Measurements from ENCODE around the gene NDUFS2. TPM values are rescaled to one million over a fixed set of nuclear protein-coding genes. Genes with fewer than 3 reads are reported as not detected.
"Not testable (repeated sequence)": the region's sequence is repeated elsewhere in the genome, so short reads cannot be mapped to it uniquely, and the experiment has no call there.

The NDUFS2 gene
- total RNA-seq, 2 experiments from 2014 or later: 80.6 to 92.8 TPM

GRCh38 chr1:161229896-161230295, 27.7 kb downstream of the NDUFS2 start:
- no peak for ATAC-seq (ENCODE audit: low read depth)
- H3K27me3 Mint-ChIP-seq: no peaks in the 10 kb centered on the region
- no peak for DNase-seq
- no peaks in the 10 kb centered on the region for H3K9me3 Mint-ChIP-seq
- H3K36me3 Mint-ChIP-seq: peaks cover 3% of the 10 kb centered on the region
- POLR2A ChIA-PET: interaction anchor here (0.9 to 1.3 kb wide), 3 partner anchors 28 to 76 kb away, joined by 3 to 4 read pairs (median 4); partner anchors contain the start of gene NDUFS2
- no peak overlapping the region for H3K4me3 Mint-ChIP-seq
- H3K27ac Mint-ChIP-seq: no peak overlapping the region
- peaks cover 24% of the 10 kb centered on the region for H3K4me1 Mint-ChIP-seq

- POLR2A ChIA-PET: interaction anchor here (0.7 to 1.1 kb wide), 5 partner anchors 12 to 75 kb away, joined by 3 to 4 read pairs (median 3); partner anchors contain the start of gene NDUFS2
- no peaks in the 10 kb centered on the region for H3K27me3 Mint-ChIP-seq
These were observed 28.6 kb downstream of the NDUFS2 start for GRCh38 chr1:161230762-161231161.

GRCh38 chr1:161233102-161233501, 30.9 kb downstream of the NDUFS2 start:
- no peaks in the 10 kb centered on the region for H3K9me3 Mint-ChIP-seq
- peaks cover 3% of the 10 kb centered on the region for H3K36me3 Mint-ChIP-seq
- POLR2A ChIA-PET: interaction anchor here (0.6 kb wide), 1 partner anchor 840 kb away, joined by 3 read pairs; no protein-coding TSS in a partner anchor
- no peaks in the 10 kb centered on the region for H3K27me3 Mint-ChIP-seq
- no peak overlapping the region for H3K27ac Mint-ChIP-seq
- ATAC-seq (ENCODE audit: low read depth) (no peak), DNase-seq (no peak)
- H3K4me1 Mint-ChIP-seq: peaks cover 3% of the 10 kb centered on the region
- no peak overlapping the region for H3K4me3 Mint-ChIP-seq

More at GRCh38 chr1:161230762-161231161, 28.6 kb downstream of the NDUFS2 start:
- Mint-ChIP-seq H3K4me1 (peaks cover 19% of the 10 kb centered on the region), H3K4me3 (no peak overlapping the region), H3K36me3 (peaks cover 3% of the 10 kb centered on the region), H3K9me3 (no peaks in the 10 kb centered on the region), H3K27ac (no peak overlapping the region)
- DNase-seq: no peak
- ATAC-seq (ENCODE audit: low read depth): no peak

- H3K27ac Mint-ChIP-seq: no peak overlapping the region
- H3K4me1 Mint-ChIP-seq: no peaks in the 10 kb centered on the region
- no peak overlapping the region for H3K4me3 Mint-ChIP-seq
- H3K36me3 Mint-ChIP-seq: no peaks in the 10 kb centered on the region
- H3K27me3 Mint-ChIP-seq: peaks cover 7% of the 10 kb centered on the region
- POLR2A ChIA-PET: interaction anchor here (0.6 kb wide), 2 partner anchors 11 to 145 kb away, joined by 5 to 6 read pairs; no protein-coding TSS in a partner anchor
- ATAC-seq (ENCODE audit: low read depth) (no peak), DNase-seq (no peak)
- H3K9me3 Mint-ChIP-seq: no peaks in the 10 kb centered on the region
These were observed 34.0 kb downstream of the NDUFS2 start for GRCh38 chr1:161235957-161236775.

- Mint-ChIP-seq H3K4me1 (no peaks in the 10 kb centered on the region), H3K36me3 (no peaks in the 10 kb centered on the region)
- POLR2A ChIA-PET: no interaction called here
These were observed 35.9 kb downstream of the NDUFS2 start, which contains the start of gene NR1I3 for GRCh38 chr1:161238039-161238473. NR1I3 (minus strand) TSS chr1:161238203; CDS start chr1:161236565, 1,638 bp downstream.

GRCh38 chr1:161241682-161242081, 39.5 kb downstream of the NDUFS2 start:
- ATAC-seq (ENCODE audit: low read depth) (no peak), DNase-seq (no peak)
- Mint-ChIP-seq H3K27me3 (peaks cover 9% of the 10 kb centered on the region), H3K9me3 (no peaks in the 10 kb centered on the region), H3K4me1 (no peaks in the 10 kb centered on the region), H3K27ac (no peak overlapping the region), H3K4me3 (no peak overlapping the region), H3K36me3 (no peaks in the 10 kb centered on the region)
- POLR2A ChIA-PET: no interaction called here

More at GRCh38 chr1:161238039-161238473, 35.9 kb downstream of the NDUFS2 start, which contains the start of gene NR1I3:
- ATAC-seq (ENCODE audit: low read depth) (no peak), DNase-seq (no peak)
- Mint-ChIP-seq H3K27ac (no peak within 1 kb of the TSS), H3K4me3 (no peak within 1 kb of the TSS), H3K9me3 (no peaks in the 10 kb centered on the region), H3K27me3 (peaks cover 9% of the 10 kb centered on the region)

GRCh38 chr1:161242313-161242712, 40.1 kb downstream of the NDUFS2 start:
- no peaks in the 10 kb centered on the region for H3K4me1 Mint-ChIP-seq
- no peaks in the 10 kb centered on the region for H3K36me3 Mint-ChIP-seq
- DNase-seq (no peak), ATAC-seq (ENCODE audit: low read depth) (no peak)
- no peaks in the 10 kb centered on the region for H3K9me3 Mint-ChIP-seq
- no peak overlapping the region for H3K27ac Mint-ChIP-seq
- POLR2A ChIA-PET: interaction anchor here (0.6 to 0.7 kb wide), 2 partner anchors 11 to 26 kb away, joined by 3 to 4 read pairs; no protein-coding TSS in a partner anchor
- H3K27me3 Mint-ChIP-seq: peaks cover 9% of the 10 kb centered on the region
- no peak overlapping the region for H3K4me3 Mint-ChIP-seq

GRCh38 chr1:161244888-161245287, 42.7 kb downstream of the NDUFS2 start:
- peaks cover 7% of the 10 kb centered on the region for H3K27me3 Mint-ChIP-seq
- no peaks in the 10 kb centered on the region for H3K36me3 Mint-ChIP-seq
- POLR2A ChIA-PET: no interaction called here

GRCh38 chr1:161250100-161250499, 47.9 kb downstream of the NDUFS2 start:
- H3K4me3 Mint-ChIP-seq; H3K9me3 Mint-ChIP-seq; DNase-seq; H3K27me3 Mint-ChIP-seq; ATAC-seq (ENCODE audit: low read depth); H3K36me3 Mint-ChIP-seq; H3K4me1 Mint-ChIP-seq; H3K27ac Mint-ChIP-seq; POLR2A ChIA-PET: not testable (repeated sequence)

More at GRCh38 chr1:161244888-161245287, 42.7 kb downstream of the NDUFS2 start:
- peaks cover 1% of the 10 kb centered on the region for H3K9me3 Mint-ChIP-seq
- H3K4me3 Mint-ChIP-seq: no peak overlapping the region
- H3K27ac Mint-ChIP-seq: no peak overlapping the region
- ATAC-seq (ENCODE audit: low read depth) (no peak), DNase-seq (no peak)
- no peaks in the 10 kb centered on the region for H3K4me1 Mint-ChIP-seq

- no peaks in the 10 kb centered on the region for H3K4me1 Mint-ChIP-seq
- H3K27ac Mint-ChIP-seq: no peak overlapping the region
- peaks cover 2% of the 10 kb centered on the region for H3K36me3 Mint-ChIP-seq
- no peaks in the 10 kb centered on the region for H3K27me3 Mint-ChIP-seq
- peaks cover 3% of the 10 kb centered on the region for H3K9me3 Mint-ChIP-seq
- POLR2A ChIA-PET: no interaction called here
- H3K4me3 Mint-ChIP-seq: no peak overlapping the region
- DNase-seq (no peak), ATAC-seq (ENCODE audit: low read depth) (no peak)
These were observed 48.7 kb downstream of the NDUFS2 start for GRCh38 chr1:161250829-161251228.

- Mint-ChIP-seq H3K27ac (no peak overlapping the region), H3K36me3 (peaks cover 2% of the 10 kb centered on the region), H3K4me3 (no peak overlapping the region), H3K9me3 (peaks cover 3% of the 10 kb centered on the region), H3K27me3 (peaks cover 2% of the 10 kb centered on the region), H3K4me1 (no peaks in the 10 kb centered on the region)
- POLR2A ChIA-PET: no interaction called here
- ATAC-seq (ENCODE audit: low read depth) (no peak), DNase-seq (no peak)
These were observed 49.4 kb downstream of the NDUFS2 start for GRCh38 chr1:161251579-161251978.

- Mint-ChIP-seq H3K27me3 (peaks cover 30% of the 10 kb centered on the region), H3K4me1 (peaks cover 12% of the 10 kb centered on the region)
- H3K4me3 Mint-ChIP-seq; H3K36me3 Mint-ChIP-seq; DNase-seq; H3K9me3 Mint-ChIP-seq; POLR2A ChIA-PET; ATAC-seq (ENCODE audit: low read depth); H3K27ac Mint-ChIP-seq: not testable (repeated sequence)
These were observed 53.1 kb downstream of the NDUFS2 start for GRCh38 chr1:161255302-161255701.

GRCh38 chr1:161255955-161256520, 53.9 kb downstream of the NDUFS2 start:
- Mint-ChIP-seq H3K27me3 (peaks cover 37% of the 10 kb centered on the region), H3K4me1 (peaks cover 13% of the 10 kb centered on the region)
- H3K4me3 Mint-ChIP-seq; DNase-seq; H3K36me3 Mint-ChIP-seq; H3K27ac Mint-ChIP-seq; H3K9me3 Mint-ChIP-seq; ATAC-seq (ENCODE audit: low read depth); POLR2A ChIA-PET: not testable (repeated sequence)

All from activated naive CD8-positive, alpha-beta T cell treated with anti-CD3 and anti-CD28 coated beads, Interleukin-2, amount 10 ng/mL, durations not matched to agents 7 days and 5 days (primary cell).